GM19023 (cell line): ENCODE results near the gene INPP5K.

ENCODE experiments used
- ATAC-seq: cut with Tn5 transposase; IDR thresholded peaks from one replicate; pipeline ENCODE4 v1.9.1; 2021; ENCODE audit warnings: mild to moderate bottlenecking, moderate library complexity; ENCODE audit not compliant: unreplicated experiment

Gene INPP5K

GRCh38 chr17:1486802-1487695 is 29.4 kb downstream of the INPP5K start:
- no peak for ATAC-seq

- peak; percentile 38 for ATAC-seq
These were observed 30.7 kb downstream of the INPP5K start for GRCh38 chr17:1485423-1486376.

GRCh38 chr17:1484676-1485422 is 31.6 kb downstream of the INPP5K start:
- ATAC-seq: no peak

GRCh38 chr17:1484060-1484535 is 32.3 kb downstream of the INPP5K start:
- no peak for ATAC-seq

GRCh38 chr17:1482680-1483079 is 33.7 kb downstream of the INPP5K start:
- ATAC-seq: no peak

GRCh38 chr17:1481736-1482135 is 34.7 kb downstream of the INPP5K start:
- ATAC-seq: no peak

GRCh38 chr17:1480747-1481465 is 35.5 kb downstream of the INPP5K start:
- no peak for ATAC-seq

- ATAC-seq: no peak
These were observed 38.0 kb downstream of the INPP5K start for GRCh38 chr17:1478418-1478817.

- no peak for ATAC-seq
These were observed 41.0 kb downstream of the INPP5K start for GRCh38 chr17:1475321-1475854.

GRCh38 chr17:1474402-1475189 is 41.8 kb downstream of the INPP5K start:
- ATAC-seq: no peak

GRCh38 chr17:1473841-1474240 is 42.6 kb downstream of the INPP5K start:
- ATAC-seq: no peak

GRCh38 chr17:1473170-1473569 is 43.2 kb downstream of the INPP5K start:
- ATAC-seq: no peak

GRCh38 chr17:1471911-1472821 is 44.2 kb downstream of the INPP5K start:
- ATAC-seq: no peak

GRCh38 chr17:1471490-1471889 is 44.9 kb downstream of the INPP5K start:
- no peak for ATAC-seq

- no peak for ATAC-seq
These were observed 45.5 kb downstream of the INPP5K start for GRCh38 chr17:1470755-1471462.

GRCh38 chr17:1470071-1470754 is 46.2 kb downstream of the INPP5K start:
- no peak for ATAC-seq
